Measurements from ENCODE around the gene CCDC9.

CCDC9 gene

DNA sequence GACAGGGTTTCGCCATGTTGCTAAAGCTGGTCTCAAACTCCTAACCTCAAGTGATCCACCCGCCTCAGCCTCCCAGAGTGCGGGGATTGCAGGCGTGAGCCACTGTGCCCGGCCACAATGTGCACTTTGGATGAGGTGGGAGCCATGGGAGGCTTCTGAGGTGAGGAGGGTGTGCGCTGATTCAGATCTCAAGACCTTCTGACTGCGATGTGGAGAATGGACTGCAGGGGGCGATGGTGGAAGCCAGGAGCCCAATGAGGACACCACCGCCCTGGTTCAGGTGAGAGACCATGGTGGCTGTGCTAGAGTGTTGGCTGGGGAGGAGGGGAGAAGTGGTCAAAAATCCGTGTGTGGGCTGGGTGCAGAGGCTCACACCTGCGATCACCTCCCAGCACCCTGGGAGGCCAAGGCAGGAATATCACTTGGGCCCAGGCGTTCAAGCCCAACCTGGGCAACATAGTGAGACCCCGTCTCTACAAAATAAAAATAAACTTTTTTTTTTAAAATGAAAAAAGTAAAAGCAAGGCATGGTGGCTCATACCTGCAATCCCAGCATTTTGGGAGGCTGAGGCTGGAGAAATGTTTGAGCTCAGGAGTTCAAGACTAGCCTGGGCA is 24.0 kb downstream of the CCDC9 start:
- H3K4me1 ChIP-seq (ENCODE audit: insufficient read depth, low read length, severe bottlenecking) = peaks cover 11% of the 10 kb centered on the region
- 0 out of 2 replicates have a peak, but pooled peaks cover 4% of the 10 kb centered on the region for H3F3A ChIP-seq (ENCODE audit: insufficient read depth, low read length)
- TF ChIP-seq CTCF (IDR thresholded peaks at IDR 0.05; ENCODE audit: low read length) (peak; percentile 61), EZH2 (IDR thresholded peaks at IDR 0.05; ENCODE audit: borderline replicate concordance, low read length) (no peak)
- H4K20me1 ChIP-seq (ENCODE audit: insufficient read depth, low read length) = no peaks in the 10 kb centered on the region
- no peak overlapping the region for H3K4me2 ChIP-seq (ENCODE audit: low read length)
- no peaks in the 10 kb centered on the region for H3K9me2 ChIP-seq (ENCODE audit: low read depth, low read length)
- no peak overlapping the region for H3K27ac ChIP-seq (ENCODE audit: low read depth, low read length, poor library complexity, severe bottlenecking)
- no peak overlapping the region for H2AFZ ChIP-seq (ENCODE audit: low read length)
- no peak overlapping the region for H3K9ac ChIP-seq (ENCODE audit: low read length)
- H3K36me3 ChIP-seq (ENCODE audit: insufficient read depth, low read length) = peaks cover 11% of the 10 kb centered on the region
- no peak overlapping the region for H3K4me3 ChIP-seq (ENCODE audit: low read depth, low read length, poor library complexity, severe bottlenecking)
- H3K79me2 ChIP-seq (ENCODE audit: insufficient read depth, low read length) = no peaks in the 10 kb centered on the region
- H3K9me3 ChIP-seq (ENCODE audit: low read length) = no peaks in the 10 kb centered on the region
- H3K27me3 ChIP-seq (ENCODE audit: insufficient read depth, low read length) = no peaks in the 10 kb centered on the region

DNA sequence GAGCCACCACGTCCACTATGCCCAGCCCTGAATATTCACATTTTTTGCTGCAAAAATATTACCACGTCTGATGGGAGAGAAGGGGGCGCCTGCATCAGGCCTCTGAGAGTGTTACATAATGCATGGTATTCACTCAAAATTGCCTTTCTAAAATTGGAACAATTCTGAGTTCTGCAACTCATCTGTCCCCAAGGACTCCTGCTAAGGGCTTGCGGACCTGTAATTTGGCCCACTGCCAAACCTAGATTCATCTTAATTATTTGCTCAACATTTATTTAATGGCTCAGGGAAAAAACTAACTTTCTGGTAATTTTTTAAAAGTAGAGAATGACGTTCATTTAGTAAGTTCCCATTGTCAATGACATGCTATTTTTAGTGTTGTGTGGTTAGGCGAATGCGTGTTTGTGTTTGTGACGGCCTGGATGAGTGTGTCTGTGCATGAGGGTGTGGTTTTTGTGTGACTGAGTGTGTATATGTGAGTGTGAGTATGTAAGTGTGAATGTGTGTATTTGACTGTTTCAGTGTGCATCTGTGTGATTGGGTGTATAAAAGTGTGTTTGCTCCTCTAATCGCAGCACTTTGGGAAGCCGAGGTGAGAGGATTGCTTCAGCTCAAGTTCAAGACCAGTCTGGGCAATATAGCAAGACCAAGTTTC is 27.2 kb downstream of the CCDC9 start:
- H3K36me3 ChIP-seq (ENCODE audit: insufficient read depth, low read length) = no peaks in the 10 kb centered on the region
- H3K27ac ChIP-seq (ENCODE audit: low read depth, low read length, poor library complexity, severe bottlenecking) = peak overlapping the region; percentile 2
- H2AFZ ChIP-seq (ENCODE audit: low read length) = no peak overlapping the region
- TF ChIP-seq CTCF (IDR thresholded peaks at IDR 0.05; ENCODE audit: low read length) = no peak
- no peak for TF ChIP-seq EZH2 (IDR thresholded peaks at IDR 0.05; ENCODE audit: borderline replicate concordance, low read length)
- H3K9me2 ChIP-seq (ENCODE audit: low read depth, low read length) = no peaks in the 10 kb centered on the region
- no peak overlapping the region for H3K4me3 ChIP-seq (ENCODE audit: low read depth, low read length, poor library complexity, severe bottlenecking)
- no peak overlapping the region for H3K4me2 ChIP-seq (ENCODE audit: low read length)
- H3F3A ChIP-seq (ENCODE audit: insufficient read depth, low read length) = 0 out of 2 replicates have a peak, but pooled peaks cover 4% of the 10 kb centered on the region
- no peaks in the 10 kb centered on the region for H3K79me2 ChIP-seq (ENCODE audit: insufficient read depth, low read length)
- no peaks in the 10 kb centered on the region for H3K9me3 ChIP-seq (ENCODE audit: low read length)
- H3K27me3 ChIP-seq (ENCODE audit: insufficient read depth, low read length) = no peaks in the 10 kb centered on the region
- no peaks in the 10 kb centered on the region for H4K20me1 ChIP-seq (ENCODE audit: insufficient read depth, low read length)
- H3K9ac ChIP-seq (ENCODE audit: low read length) = no peak overlapping the region
- H3K4me1 ChIP-seq (ENCODE audit: insufficient read depth, low read length, severe bottlenecking) = peaks cover 13% of the 10 kb centered on the region

DNA sequence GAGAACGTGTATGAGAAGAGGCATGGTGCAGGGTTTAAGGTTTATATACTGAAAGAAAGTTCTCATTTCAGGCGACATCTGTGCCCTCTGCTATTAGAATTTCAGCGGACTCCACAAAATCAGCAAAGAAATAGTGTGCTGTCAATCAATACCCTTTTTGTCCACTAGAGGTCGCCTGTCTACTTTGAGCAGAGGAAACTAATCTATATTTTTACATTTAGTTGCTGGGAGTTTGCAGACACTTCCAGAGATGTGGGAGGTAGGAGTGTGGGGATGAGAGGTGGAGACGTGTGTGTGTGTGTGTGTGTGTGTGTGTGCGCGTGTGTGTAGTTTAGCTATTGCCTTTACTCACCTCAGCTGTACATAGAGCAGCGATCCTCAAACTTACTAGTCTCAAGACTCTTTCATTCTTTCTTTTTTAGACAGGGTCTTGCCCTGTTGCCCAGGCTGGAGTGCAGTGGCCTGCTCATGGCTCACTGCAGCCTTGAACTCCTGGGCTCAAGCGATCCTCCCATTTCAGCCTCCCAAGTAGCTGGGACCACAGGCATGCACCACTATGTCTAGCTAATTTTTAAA is 28.1 kb downstream of the CCDC9 start:
- H3K27me3 ChIP-seq (ENCODE audit: insufficient read depth, low read length) = no peaks in the 10 kb centered on the region
- peaks cover 22% of the 10 kb centered on the region for H3K4me1 ChIP-seq (ENCODE audit: insufficient read depth, low read length, severe bottlenecking)
- no peak overlapping the region for H2AFZ ChIP-seq (ENCODE audit: low read length)
- H3K9me3 ChIP-seq (ENCODE audit: low read length) = no peaks in the 10 kb centered on the region
- no peak overlapping the region for H3K4me2 ChIP-seq (ENCODE audit: low read length)
- H3K9ac ChIP-seq (ENCODE audit: low read length) = no peak overlapping the region
- no peaks in the 10 kb centered on the region for H3K79me2 ChIP-seq (ENCODE audit: insufficient read depth, low read length)
- H4K20me1 ChIP-seq (ENCODE audit: insufficient read depth, low read length) = no peaks in the 10 kb centered on the region
- no peak overlapping the region for H3K27ac ChIP-seq (ENCODE audit: low read depth, low read length, poor library complexity, severe bottlenecking)
- H3K36me3 ChIP-seq (ENCODE audit: insufficient read depth, low read length) = no peaks in the 10 kb centered on the region
- no peak overlapping the region for H3K4me3 ChIP-seq (ENCODE audit: low read depth, low read length, poor library complexity, severe bottlenecking)
- H3F3A ChIP-seq (ENCODE audit: insufficient read depth, low read length) = 0 out of 2 replicates have a peak, but pooled peaks cover 4% of the 10 kb centered on the region
- no peaks in the 10 kb centered on the region for H3K9me2 ChIP-seq (ENCODE audit: low read depth, low read length)
- TF ChIP-seq CTCF (IDR thresholded peaks at IDR 0.05; ENCODE audit: low read length) (peak; percentile 91), EZH2 (IDR thresholded peaks at IDR 0.05; ENCODE audit: borderline replicate concordance, low read length) (no peak)
